Mesendoderm (in vitro differentiated cells): Measurements from ENCODE around the gene MYO1B.

ENCODE experiments used
- DNase-seq: peaks from one replicate; pipeline ENCODE4 v3.0.0; 2013
- H2AK5ac ChIP-seq: 2 replicates; pipeline ENCODE4 v1.6.1; 2013; ENCODE audit warnings: low read length, inconsistent platforms
- H2BK120ac ChIP-seq: 2 replicates; pipeline ENCODE4 v1.6.1; 2013; ENCODE audit warnings: low read depth, mild to moderate bottlenecking, low read length, moderate library complexity, mixed read lengths
- H2BK15ac ChIP-seq: replicated peaks from 2 replicates; pipeline ENCODE4 v1.6.1; 2013; ENCODE audit warnings: low read depth, mild to moderate bottlenecking, moderate library complexity
- H2BK5ac ChIP-seq: 2 replicates; pipeline ENCODE4 v1.6.1; 2013; ENCODE audit warnings: low read length, inconsistent platforms
- H3K18ac ChIP-seq: 2 replicates; pipeline ENCODE4 v1.6.1; 2013; ENCODE audit warnings: mild to moderate bottlenecking, low read length, mixed read lengths
- H3K23ac ChIP-seq: one replicate; pipeline ENCODE4 v1.6.1; 2013; ENCODE audit warnings: low read length
- H3K27ac ChIP-seq: 2 replicates; pipeline ENCODE4 v1.5.1; 2013; ENCODE audit warnings: low read depth, mild to moderate bottlenecking, inconsistent platforms, low read length, moderate library complexity
- H3K27me3 ChIP-seq: 2 replicates; pipeline ENCODE4 v1.6.1; 2013; ENCODE audit warnings: low read length, control low read depth, mild to moderate bottlenecking, inconsistent platforms; ENCODE audit not compliant: insufficient read depth, poor library complexity
- H3K36me3 ChIP-seq: 2 replicates; pipeline ENCODE4 v1.6.1; 2013; ENCODE audit warnings: low read length, inconsistent platforms; ENCODE audit not compliant: control insufficient read depth, insufficient read depth
- H3K4ac ChIP-seq: one replicate; pipeline ENCODE4 v1.6.1; 2013; ENCODE audit warnings: low read depth, mild to moderate bottlenecking, low read length, moderate library complexity
- H3K4me1 ChIP-seq: 2 replicates; pipeline ENCODE4 v1.6.1; 2013; ENCODE audit warnings: low read depth, low read length, inconsistent platforms; ENCODE audit not compliant: control insufficient read depth
- H3K4me2 ChIP-seq: 2 replicates; pipeline ENCODE4 v1.6.1; 2013; ENCODE audit warnings: low read length
- H3K4me3 ChIP-seq: 2 replicates; pipeline ENCODE4 v1.5.1; 2013; ENCODE audit warnings: mild to moderate bottlenecking, low read length
- H3K56ac ChIP-seq: one replicate; pipeline ENCODE4 v1.6.1; 2013; ENCODE audit warnings: low read length
- H3K79me1 ChIP-seq: 2 replicates; pipeline ENCODE4 v1.6.1; 2013; ENCODE audit warnings: low read length, inconsistent platforms
- H3K79me2 ChIP-seq: 2 replicates; pipeline ENCODE4 v1.6.1; 2013; ENCODE audit warnings: mild to moderate bottlenecking, low read length; ENCODE audit not compliant: control insufficient read depth, insufficient read depth
- H3K9ac ChIP-seq: 2 replicates; pipeline ENCODE4 v1.6.1; 2013; ENCODE audit warnings: low read length, inconsistent platforms
- H4K5ac ChIP-seq: one replicate; pipeline ENCODE4 v1.6.1; 2013; ENCODE audit warnings: low read length
- H4K8ac ChIP-seq: one replicate; pipeline ENCODE4 v1.6.1; 2013; ENCODE audit warnings: low read depth, mild to moderate bottlenecking, control low read depth, low read length, moderate library complexity
- WGBS: extraction: QIAGEN DNeasy Blood & Tissue Kit; methylation state at CpG from one replicate; pipeline ENCODE4 v1.1.7; 2013; ENCODE audit warnings: low lambda C conversion rate, missing lambda C conversion rate; ENCODE audit not compliant: insufficient coverage; ENCODE audit errors: extremely low coverage; 5-methylcytosine and 5-hydroxymethylcytosine counted together

Gene MYO1B

GRCh38 chr2:191226196-191226595 lies 19.0 kb upstream of the MYO1B start:
- Histone ChIP-seq H3K36me3 (no peaks in the 10 kb centered on the region), H3K79me2 (no peaks in the 10 kb centered on the region), H3K79me1 (no peaks in the 10 kb centered on the region), H4K5ac (no peak overlapping the region), H3K4me2 (no peak overlapping the region), H3K4me3 (no peak overlapping the region), H3K4me1 (no peaks in the 10 kb centered on the region), H2BK5ac (no peak overlapping the region), H3K23ac (no peak overlapping the region), H2BK15ac (no peak overlapping the region), H4K8ac (no peak overlapping the region), H3K18ac (no peak overlapping the region), H3K27ac (no peak overlapping the region), H2BK120ac (no peak overlapping the region), H3K56ac (no peak overlapping the region), H3K9ac (no peak overlapping the region), H3K27me3 (no peaks in the 10 kb centered on the region), H2AK5ac (no peak overlapping the region), H3K4ac (no peak overlapping the region)
- WGBS = no CpG with 5 or more reads among the region's 2 CpGs
- no peak for DNase-seq

- Histone ChIP-seq H3K56ac (no peak overlapping the region), H2BK5ac (no peak overlapping the region), H3K79me2 (no peaks in the 10 kb centered on the region), H2BK15ac (no peak overlapping the region), H2AK5ac (no peak overlapping the region), H3K79me1 (no peaks in the 10 kb centered on the region), H2BK120ac (no peak overlapping the region), H3K23ac (no peak overlapping the region), H3K4me3 (no peak overlapping the region), H4K5ac (no peak overlapping the region), H3K9ac (no peak overlapping the region), H4K8ac (no peak overlapping the region), H3K4ac (no peak overlapping the region), H3K18ac (no peak overlapping the region), H3K36me3 (no peaks in the 10 kb centered on the region), H3K27ac (no peak overlapping the region), H3K27me3 (no peaks in the 10 kb centered on the region), H3K4me2 (no peak overlapping the region), H3K4me1 (no peaks in the 10 kb centered on the region)
- no peak for DNase-seq
- WGBS = no CpG with 5 or more reads among the region's 2 CpGs
Measured at GRCh38 chr2:191228333-191228732, 16.9 kb upstream of the MYO1B start.

- Histone ChIP-seq H3K4me1 (no peaks in the 10 kb centered on the region), H2BK120ac (no peak overlapping the region), H3K56ac (no peak overlapping the region), H4K5ac (no peak overlapping the region), H2BK5ac (no peak overlapping the region), H3K4me3 (no peak overlapping the region), H3K79me2 (no peaks in the 10 kb centered on the region), H3K27me3 (no peaks in the 10 kb centered on the region), H3K23ac (no peak overlapping the region), H3K4ac (no peak overlapping the region), H3K4me2 (no peak overlapping the region), H3K9ac (no peak overlapping the region), H2AK5ac (no peak overlapping the region), H3K18ac (no peak overlapping the region), H3K27ac (no peak overlapping the region), H4K8ac (no peak overlapping the region), H3K79me1 (no peaks in the 10 kb centered on the region), H3K36me3 (no peaks in the 10 kb centered on the region), H2BK15ac (no peak overlapping the region)
- WGBS = no CpG with 5 or more reads among the region's 6 CpGs
- DNase-seq = no peak
Measured at GRCh38 chr2:191228861-191229260, 16.3 kb upstream of the MYO1B start.

GRCh38 chr2:191230174-191230573 lies 15.0 kb upstream of the MYO1B start:
- no peak overlapping the region for H3K23ac ChIP-seq
- H2BK120ac ChIP-seq = no peak overlapping the region
- DNase-seq = no peak
- no CpG with 5 or more reads among the region's 5 CpGs for WGBS
- H2BK5ac ChIP-seq = no peak overlapping the region
- no peaks in the 10 kb centered on the region for H3K79me2 ChIP-seq
- no peak overlapping the region for H3K4me2 ChIP-seq
- no peak overlapping the region for H3K4me3 ChIP-seq
- H3K27ac ChIP-seq = no peak overlapping the region
- no peak overlapping the region for H4K5ac ChIP-seq
- no peak overlapping the region for H3K18ac ChIP-seq
- H4K8ac ChIP-seq = no peak overlapping the region
- no peak overlapping the region for H2BK15ac ChIP-seq
- no peak overlapping the region for H3K4ac ChIP-seq
- no peak overlapping the region for H3K56ac ChIP-seq
- H3K36me3 ChIP-seq = no peaks in the 10 kb centered on the region
- no peaks in the 10 kb centered on the region for H3K4me1 ChIP-seq
- H3K27me3 ChIP-seq = no peaks in the 10 kb centered on the region
- no peak overlapping the region for H2AK5ac ChIP-seq
- no peak overlapping the region for H3K9ac ChIP-seq
- H3K79me1 ChIP-seq = no peaks in the 10 kb centered on the region

GRCh38 chr2:191231995-191232394 lies 13.2 kb upstream of the MYO1B start:
- Histone ChIP-seq H2BK5ac (no peak overlapping the region), H3K56ac (no peak overlapping the region), H2AK5ac (no peak overlapping the region), H4K8ac (no peak overlapping the region), H3K4me1 (no peaks in the 10 kb centered on the region), H3K27ac (no peak overlapping the region), H3K9ac (no peak overlapping the region), H3K18ac (no peak overlapping the region), H3K79me2 (no peaks in the 10 kb centered on the region), H3K4me2 (no peak overlapping the region), H2BK120ac (no peak overlapping the region), H3K4me3 (no peak overlapping the region), H3K23ac (no peak overlapping the region), H4K5ac (no peak overlapping the region), H3K4ac (no peak overlapping the region), H3K36me3 (no peaks in the 10 kb centered on the region), H2BK15ac (no peak overlapping the region), H3K79me1 (no peaks in the 10 kb centered on the region), H3K27me3 (no peaks in the 10 kb centered on the region)
- WGBS = no CpG with 5 or more reads among the region's 2 CpGs
- no peak for DNase-seq

GRCh38 chr2:191233533-191233932 lies 11.7 kb upstream of the MYO1B start:
- no peaks in the 10 kb centered on the region for H3K4me1 ChIP-seq
- no peaks in the 10 kb centered on the region for H3K79me1 ChIP-seq
- H3K23ac ChIP-seq = no peak overlapping the region
- no peak overlapping the region for H2BK5ac ChIP-seq
- H4K5ac ChIP-seq = no peak overlapping the region
- no peak overlapping the region for H2BK15ac ChIP-seq
- no peak overlapping the region for H3K56ac ChIP-seq
- no peak overlapping the region for H3K4ac ChIP-seq
- H3K27ac ChIP-seq = no peak overlapping the region
- no peak overlapping the region for H4K8ac ChIP-seq
- H2BK120ac ChIP-seq = no peak overlapping the region
- H2AK5ac ChIP-seq = no peak overlapping the region
- H3K27me3 ChIP-seq = no peaks in the 10 kb centered on the region
- no peak overlapping the region for H3K18ac ChIP-seq
- H3K79me2 ChIP-seq = no peaks in the 10 kb centered on the region
- H3K4me2 ChIP-seq = no peak overlapping the region
- no peak for DNase-seq
- no peak overlapping the region for H3K4me3 ChIP-seq
- H3K36me3 ChIP-seq = no peaks in the 10 kb centered on the region
- no peak overlapping the region for H3K9ac ChIP-seq
- no CpG with 5 or more reads among the region's 5 CpGs for WGBS
